Bronchial epithelial cell (primary cell): Measurements from ENCODE around the gene MRPL22. TPM values are rescaled to one million over a fixed set of nuclear protein-coding genes. Genes with fewer than 3 reads are reported as not detected.

Experiments used
- DNase-seq: peaks from one replicate; pipeline ENCODE4 v3.0.0-alpha.2; 2010; ENCODE audit warnings: low read depth
- FAIRE-seq: peaks from 2 replicates; lab custom pipeline; 2011; peaks lifted over from hg19 to GRCh38; lab: Jason Lieb, UNC
- H3K27me3 ChIP-seq: 2 replicates; pipeline ENCODE4 v1.5.1; 2011; ENCODE audit warnings: low read length; ENCODE audit not compliant: control insufficient read depth, insufficient read depth
- H3K36me3 ChIP-seq: 2 replicates; pipeline ENCODE4 v1.5.1; 2011; ENCODE audit warnings: low read length; ENCODE audit not compliant: control insufficient read depth, insufficient read depth
- H3K4me3 ChIP-seq: 2 replicates; pipeline ENCODE4 v1.5.1; 2011; ENCODE audit warnings: mild to moderate bottlenecking, low read depth, low read length, control low read depth
- total RNA-seq: library from RNA; depleted of rRNA; stranded (reverse); fragments of >200 nt; gene quantifications from 2 replicates; pipeline ENCODE4 v1.2.1, GENCODE V29; 2014
- TF ChIP-seq, protein P1 (sequence below): IDR thresholded peaks from 2 replicates; pipeline ENCODE4 v1.5.1; 2011; ENCODE audit warnings: mild to moderate bottlenecking, moderate library complexity, low read length, control low read depth, inconsistent platforms; ENCODE audit not compliant: insufficient read depth, severe bottlenecking

Gene MRPL22
- total RNA-seq, 1 donor from 2014 or later = 14.2 TPM

DNA sequence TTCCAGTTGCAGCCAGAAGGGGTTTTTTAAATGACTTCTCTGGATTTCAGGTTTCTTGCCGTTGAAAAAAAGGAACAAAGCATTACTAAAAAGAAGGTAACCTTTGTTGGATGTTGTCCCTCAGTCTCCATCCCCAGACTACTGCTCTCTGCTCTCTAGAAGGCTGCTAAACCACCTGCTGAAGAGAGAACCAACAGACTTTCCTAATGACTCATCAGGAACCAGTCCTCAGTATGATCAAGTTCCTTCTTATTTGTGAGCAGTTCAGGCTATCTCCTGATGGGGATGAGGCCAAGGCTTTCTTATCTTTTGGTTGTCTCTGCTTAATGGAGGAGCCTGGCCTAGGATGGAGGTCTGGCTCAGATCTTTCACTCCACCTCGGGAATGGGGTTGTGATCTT lies 76.7 kb downstream of the MRPL22 start:
- Histone ChIP-seq H3K27me3 (no peaks in the 10 kb centered on the region), H3K4me3 (no peak overlapping the region), H3K36me3 (no peaks in the 10 kb centered on the region)
- peak; percentile 27 for DNase-seq
- FAIRE-seq = no peak
- TF ChIP-seq, protein P1, sequence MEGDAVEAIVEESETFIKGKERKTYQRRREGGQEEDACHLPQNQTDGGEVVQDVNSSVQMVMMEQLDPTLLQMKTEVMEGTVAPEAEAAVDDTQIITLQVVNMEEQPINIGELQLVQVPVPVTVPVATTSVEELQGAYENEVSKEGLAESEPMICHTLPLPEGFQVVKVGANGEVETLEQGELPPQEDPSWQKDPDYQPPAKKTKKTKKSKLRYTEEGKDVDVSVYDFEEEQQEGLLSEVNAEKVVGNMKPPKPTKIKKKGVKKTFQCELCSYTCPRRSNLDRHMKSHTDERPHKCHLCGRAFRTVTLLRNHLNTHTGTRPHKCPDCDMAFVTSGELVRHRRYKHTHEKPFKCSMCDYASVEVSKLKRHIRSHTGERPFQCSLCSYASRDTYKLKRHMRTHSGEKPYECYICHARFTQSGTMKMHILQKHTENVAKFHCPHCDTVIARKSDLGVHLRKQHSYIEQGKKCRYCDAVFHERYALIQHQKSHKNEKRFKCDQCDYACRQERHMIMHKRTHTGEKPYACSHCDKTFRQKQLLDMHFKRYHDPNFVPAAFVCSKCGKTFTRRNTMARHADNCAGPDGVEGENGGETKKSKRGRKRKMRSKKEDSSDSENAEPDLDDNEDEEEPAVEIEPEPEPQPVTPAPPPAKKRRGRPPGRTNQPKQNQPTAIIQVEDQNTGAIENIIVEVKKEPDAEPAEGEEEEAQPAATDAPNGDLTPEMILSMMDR = no peak

Other genes with a start within 250 kb of the MRPL22 start
- 42.6 and 44.7 TPM in 2 replicates for gene LARP1, start 185.7 kb upstream of the MRPL22 start, total RNA-seq
- gene FAXDC2, start 90.5 kb upstream of the MRPL22 start, total RNA-seq = 0.13 and 1.1 TPM in 2 replicates
- gene CNOT8, start 82.4 kb upstream of the MRPL22 start, total RNA-seq = 41.2 and 56.1 TPM in 2 replicates
- 8.7 and 12.6 TPM in 2 replicates for gene GEMIN5, start 2.9 kb upstream of the MRPL22 start, total RNA-seq
- gene KIF4B, start 72.7 kb downstream of the MRPL22 start, total RNA-seq = under 0.01 and 0.13 TPM in 2 replicates